Gastroesophageal sphincter (tissue), 3 donors: ENCODE measurements around the gene SCAMP2.

Experiments used
- CTCF ChIP-seq, 4 experiments: fragments of 200-600 bp in 2 of 4; fragments of 450-650 bp in 2 of 4; sonication (generic) in 1 of 4; IDR thresholded peaks; one replicate each; pipeline ENCODE4 v1.5.1; 2017 to 2019; ENCODE audit warnings: antibody characterized with exemption in 4 of 4, mild to moderate bottlenecking in 2 of 4, moderate library complexity in 2 of 4
- EP300 ChIP-seq: sonication (generic); formaldehyde crosslinking; IDR thresholded peaks from one replicate; pipeline ENCODE4 v1.6.1; 2017; ENCODE audit warnings: antibody characterized with exemption, mild to moderate bottlenecking
- POLR2A ChIP-seq, 2 donors: fragments of 450-650 bp; IDR thresholded peaks; one replicate each; pipeline ENCODE4 v1.6.1; 2017; ENCODE audit warnings: antibody characterized with exemption in 2 of 2, mild to moderate bottlenecking in 2 of 2, moderate library complexity in 1 of 2
- POLR2AphosphoS5 ChIP-seq: sonication (generic); formaldehyde crosslinking; IDR thresholded peaks from one replicate; pipeline ENCODE4 v1.6.1; 2017; ENCODE audit warnings: antibody characterized with exemption

DNA sequence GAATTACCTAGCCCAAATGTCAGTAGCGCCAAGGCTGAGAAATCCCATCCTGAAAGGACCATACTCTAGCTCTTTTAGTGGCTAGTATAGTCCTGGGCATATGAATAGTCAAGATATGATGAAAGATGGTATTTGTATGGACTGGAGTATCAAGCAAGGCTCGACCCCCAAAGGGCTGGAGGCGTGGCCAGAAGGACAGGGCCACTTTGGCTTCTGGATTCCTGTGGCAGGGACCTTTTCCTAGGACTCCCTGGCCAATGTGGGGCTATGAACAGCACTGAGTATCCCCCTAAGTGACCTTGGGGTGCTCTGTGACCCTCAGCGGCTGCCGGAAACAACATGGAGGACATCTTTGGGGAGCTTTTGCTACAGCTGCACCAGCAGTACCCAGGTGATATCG is 22.7 kb upstream of the SCAMP2 start:
- TF ChIP-seq CTCF (IDR thresholded peaks at IDR 0.05) (no peak), POLR2AphosphoS5 (no peak), POLR2A (IDR thresholded peaks at IDR 0.05) (no peak), EP300 (no peak)
